ENCODE results near the gene FAM120C. TPM values are rescaled to one million over a fixed set of nuclear protein-coding genes. Genes with fewer than 3 reads are reported as not detected.

The FAM120C gene
- total RNA-seq, 1 donor from 2014 or later, result 3.5 TPM

DNA sequence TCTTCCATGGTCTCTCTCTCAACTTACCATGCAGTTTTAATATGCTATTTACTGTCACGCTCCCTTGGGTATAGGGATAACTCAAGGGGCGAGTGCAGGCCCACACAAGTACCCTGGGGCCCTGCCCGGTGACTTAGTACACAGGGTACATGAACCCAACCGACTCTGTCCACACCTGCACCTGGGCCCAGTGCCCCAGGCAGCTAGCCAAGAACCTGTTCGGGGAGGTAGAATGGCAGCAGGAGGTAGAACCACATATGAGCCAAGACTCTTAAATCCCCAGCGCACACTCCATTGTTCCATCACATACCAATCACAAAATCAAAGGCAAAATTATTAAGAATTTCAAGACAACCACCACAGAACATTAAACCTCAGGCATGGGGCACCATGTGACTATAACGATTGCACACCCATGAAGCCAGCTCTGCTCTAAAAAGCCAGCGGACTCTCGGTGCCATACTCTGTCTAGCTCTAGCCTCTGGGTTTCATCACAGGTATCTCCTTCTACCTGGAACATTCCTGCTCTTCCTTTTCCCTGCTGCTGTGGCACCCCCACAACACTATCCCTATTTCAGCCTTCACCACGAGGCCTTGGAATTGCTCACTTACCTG is 153.4 kb downstream of the FAM120C start:
- no peak for DNase-seq (ENCODE audit: low read depth)
- H3K27me3 ChIP-seq (ENCODE audit: control insufficient read depth, insufficient read depth, low read length), result no peaks in the 10 kb centered on the region
- H3K4me3 ChIP-seq (ENCODE audit: low read depth, low read length), result no peak overlapping the region
- TF ChIP-seq CTCF (IDR thresholded peaks at IDR 0.05; ENCODE audit: insufficient read depth, low read length, poor library complexity, severe bottlenecking), result no peak
- H3K36me3 ChIP-seq (ENCODE audit: control insufficient read depth, insufficient read depth, low read length), result no peaks in the 10 kb centered on the region

GRCh38 chrX:54024350-54024749 is 158.7 kb downstream of the FAM120C start:
- Histone ChIP-seq H3K36me3 (ENCODE audit: control insufficient read depth, insufficient read depth, low read length) (no peaks in the 10 kb centered on the region), H3K4me3 (ENCODE audit: low read depth, low read length) (no peak overlapping the region), H3K27me3 (ENCODE audit: control insufficient read depth, insufficient read depth, low read length) (no peaks in the 10 kb centered on the region)
- DNase-seq (ENCODE audit: low read depth), result no peak
- TF ChIP-seq CTCF (IDR thresholded peaks at IDR 0.05; ENCODE audit: insufficient read depth, low read length, poor library complexity, severe bottlenecking), result no peak

Other genes starting within 250 kb of the FAM120C start
- 12.3 and 13.2 TPM in 2 replicates for gene PHF8, start 138.8 kb downstream of the FAM120C start, total RNA-seq
- 3.1 and 6.5 TPM in 2 replicates for gene WNK3, start 174.8 kb upstream of the FAM120C start, total RNA-seq